ENCODE measurements around the gene ANAPC10.
"Not testable (repeated sequence)": the region's sequence is repeated elsewhere in the genome, so short reads cannot be mapped to it uniquely, and the experiment has no call there.

The ANAPC10 gene

GRCh38 chr4:145001635-145002034 is 96.4 kb downstream of the ANAPC10 start:
- no peak for DNase-seq

- DNase-seq = not testable (repeated sequence)
These were observed 97.3 kb downstream of the ANAPC10 start for GRCh38 chr4:145000656-145001055.

- no peak for DNase-seq
These were observed 108.7 kb downstream of the ANAPC10 start for GRCh38 chr4:144989306-144989705.

- no peak for DNase-seq
These were observed 112.5 kb downstream of the ANAPC10 start for GRCh38 chr4:144985531-144985930.

DNA sequence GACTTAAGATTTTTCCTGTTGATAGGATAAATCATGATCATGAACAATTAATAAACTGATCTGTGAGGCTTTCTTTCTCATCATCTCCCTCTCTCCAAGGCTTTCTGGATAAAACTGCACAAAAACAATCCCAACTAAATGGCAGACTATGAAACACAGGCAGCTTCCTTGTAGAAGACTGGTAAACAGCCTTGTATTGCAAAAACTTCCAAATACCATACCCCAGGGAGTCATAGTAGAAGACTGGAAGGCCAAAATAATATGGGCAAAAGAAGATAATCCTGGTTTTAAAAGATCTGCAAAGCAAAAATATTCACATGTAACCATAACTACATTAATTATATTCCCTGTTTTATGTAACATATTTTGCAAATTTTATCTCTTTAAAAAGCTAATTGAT is 113.0 kb downstream of the ANAPC10 start:
- no peak for DNase-seq

GRCh38 chr4:144984241-144984640 is 113.8 kb downstream of the ANAPC10 start:
- no peak for DNase-seq

- DNase-seq = no peak
These were observed 122.3 kb downstream of the ANAPC10 start for GRCh38 chr4:144975718-144976117.

GRCh38 chr4:144970597-144970996 is 127.4 kb downstream of the ANAPC10 start:
- DNase-seq = no peak

DNA sequence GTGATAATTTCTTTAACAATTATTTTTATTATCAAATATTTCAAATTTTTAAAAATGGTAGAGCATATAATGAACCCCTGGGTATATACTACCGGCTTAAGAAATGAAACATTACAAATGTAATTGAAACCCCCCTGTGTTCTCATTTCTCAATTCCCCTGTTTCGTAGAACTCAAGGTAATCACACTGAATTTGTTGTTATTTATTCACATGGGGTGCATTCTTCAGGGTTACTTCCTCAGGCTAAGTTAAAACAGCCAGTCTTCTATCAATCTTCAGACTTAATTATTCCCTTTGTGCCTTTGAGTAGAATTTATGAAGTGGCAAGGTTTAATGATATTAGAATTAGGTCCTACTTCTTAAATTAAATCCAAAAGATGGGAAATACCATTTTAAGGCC is 128.2 kb downstream of the ANAPC10 start:
- no peak for DNase-seq

GRCh38 chr4:144968606-144969005 is 129.4 kb downstream of the ANAPC10 start:
- no peak for DNase-seq

DNA sequence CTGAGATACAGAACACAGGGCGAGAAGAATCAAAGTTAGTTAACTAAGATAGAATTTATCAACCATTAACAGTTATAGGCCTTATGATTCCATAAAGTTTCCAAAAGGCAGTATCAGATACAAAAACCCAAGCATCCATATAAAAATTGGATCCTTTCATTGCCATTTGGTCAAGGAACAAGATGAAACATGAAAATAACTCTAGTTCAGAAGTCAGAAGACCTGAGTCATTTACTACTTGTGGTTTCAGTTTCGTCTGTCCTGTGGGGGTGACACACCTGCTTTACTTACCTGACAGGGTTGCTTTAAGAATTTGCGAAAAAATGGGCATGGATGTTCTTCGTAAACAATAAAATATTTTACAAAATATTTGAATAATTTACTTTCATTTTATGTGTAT is 130.8 kb downstream of the ANAPC10 start:
- no peak for DNase-seq

DNA sequence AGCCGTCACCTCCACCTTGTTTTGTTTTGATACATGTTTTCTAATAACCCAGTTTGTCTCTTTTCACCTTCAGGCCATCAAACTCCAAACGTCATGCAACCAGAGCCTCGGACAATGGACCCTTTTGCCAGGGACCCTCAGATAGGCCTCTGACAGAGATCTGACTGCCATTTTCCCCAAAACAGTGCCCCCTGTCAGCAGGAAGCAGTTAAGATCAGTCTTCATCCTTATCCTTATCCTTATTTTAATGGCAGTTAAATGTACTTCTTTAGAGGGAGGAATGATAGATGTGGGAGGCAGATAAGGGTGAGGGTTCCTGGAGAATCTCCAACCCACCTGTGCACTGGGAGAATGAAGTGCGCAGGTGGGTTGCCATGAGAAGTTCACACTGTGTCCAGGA is 135.7 kb downstream of the ANAPC10 start:
- DNase-seq = no peak

GRCh38 chr4:144955104-144955503 is 142.9 kb downstream of the ANAPC10 start:
- DNase-seq = no peak

- DNase-seq = no peak
These were observed 143.8 kb downstream of the ANAPC10 start for GRCh38 chr4:144954230-144954629.

GRCh38 chr4:144948421-144948820 is 149.6 kb downstream of the ANAPC10 start:
- DNase-seq = no peak

DNA sequence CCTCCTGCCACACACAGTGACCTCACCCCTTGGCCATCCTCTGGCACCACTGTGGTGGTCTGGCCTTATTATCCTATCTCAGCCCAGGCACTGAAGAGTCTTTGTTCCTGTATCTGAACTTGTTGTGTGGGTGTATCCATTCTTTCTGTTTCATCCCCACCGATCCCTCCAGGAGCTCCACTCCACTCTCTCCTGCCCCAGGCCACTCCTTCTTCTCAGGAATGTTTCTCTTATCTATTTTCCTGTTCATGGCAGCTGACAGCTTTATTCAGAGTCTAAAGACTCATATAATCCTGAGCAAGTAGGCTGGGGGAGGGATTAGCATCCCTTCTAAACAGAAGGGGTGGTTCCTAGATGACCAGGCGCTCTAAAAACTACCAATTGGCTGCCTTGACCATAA is 150.0 kb downstream of the ANAPC10 start:
- DNase-seq = no peak

All from activated CD4-positive, alpha-beta T cell treated with anti-CD3 and anti-CD28 coated beads for 4 hours (primary cell).